NOMO-1 (cell line): ENCODE results near the gene KCNMA1.
A peak's percentile ranks its signal among the peaks of the same experiment; 100 is the strongest.

Source experiments
- DNase-seq, 2 experiments: peaks; one replicate each; lab custom pipeline; 2025; ENCODE audit not compliant: unreplicated experiment in 2 of 2; lab: John Stamatoyannopoulos, UW

Gene KCNMA1

DNA sequence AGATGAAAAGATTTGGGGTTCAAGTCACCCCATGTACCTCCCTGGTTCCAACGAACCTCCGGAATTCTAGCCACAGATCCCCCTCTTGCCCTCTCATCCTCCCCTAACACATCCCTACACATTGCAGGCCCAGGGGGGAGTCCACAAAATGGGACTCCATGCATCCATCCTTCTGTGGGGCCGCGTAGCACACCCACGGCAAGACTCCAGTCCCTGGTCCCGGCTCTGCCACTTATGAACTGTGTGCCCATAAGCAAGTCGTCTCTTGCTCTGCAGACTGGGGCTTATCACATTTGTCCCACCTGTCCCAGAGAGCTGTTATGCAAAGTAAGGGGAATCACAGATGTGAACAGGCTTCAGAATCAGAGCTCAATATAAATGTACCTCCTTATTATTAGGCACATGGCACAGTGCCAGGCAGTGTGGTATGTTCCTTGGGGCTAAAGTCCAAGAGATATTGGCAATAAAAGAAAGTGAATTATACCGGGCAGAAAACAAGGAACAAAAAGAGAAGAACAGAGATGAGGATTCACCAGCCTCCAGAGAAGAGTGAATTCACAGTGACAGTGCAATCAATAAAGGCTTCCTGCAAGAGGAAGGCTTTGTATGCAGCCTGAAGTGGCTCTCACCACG, 73.9 kb downstream of the KCNMA1 start:
- DNase-seq, result no peak

DNA sequence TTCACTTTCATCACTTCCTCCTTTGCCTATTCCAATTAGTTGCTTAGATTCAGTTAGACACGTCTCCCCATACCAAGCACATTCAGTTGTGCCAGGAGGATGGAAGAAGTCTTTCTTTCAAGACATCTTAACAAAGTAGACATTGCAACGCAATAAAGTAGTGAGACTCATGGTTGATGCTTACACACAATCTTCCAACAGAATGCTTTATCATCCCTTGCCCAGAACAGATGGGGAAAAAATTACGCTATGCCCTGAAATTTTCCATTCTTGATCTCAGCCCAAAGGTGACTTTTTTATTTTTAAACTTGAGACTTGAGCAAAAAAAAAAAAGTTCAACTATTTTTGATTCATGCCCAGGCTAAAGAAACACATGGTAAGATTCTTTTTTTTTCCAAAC, 74.9 kb downstream of the KCNMA1 start:
- DNase-seq, result peak in 1 of 2 experiments; percentile 55

DNA sequence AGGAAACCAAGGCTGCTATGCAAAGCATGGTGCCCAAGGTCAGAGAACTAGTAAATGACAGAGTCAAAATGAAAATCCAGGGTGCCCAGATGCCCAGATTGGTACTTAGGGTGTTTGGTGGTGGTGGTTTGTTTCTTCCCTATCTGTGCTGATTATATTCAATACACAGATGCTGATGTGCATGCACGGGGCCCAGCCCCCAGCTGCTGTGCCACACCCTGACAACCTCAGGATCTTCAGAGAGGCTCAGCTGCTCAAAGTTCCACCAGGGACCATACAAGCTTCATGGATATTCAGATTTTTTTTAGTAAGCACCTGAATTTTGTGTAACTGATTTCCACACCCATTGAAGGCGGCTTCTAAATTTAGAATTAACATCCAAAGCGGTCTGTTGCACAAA, 75.6 kb downstream of the KCNMA1 start:
- DNase-seq, result no peak

GRCh38 chr10:77560471-77560870, 77.1 kb downstream of the KCNMA1 start:
- no peak for DNase-seq

- DNase-seq, result no peak
These were observed 77.6 kb downstream of the KCNMA1 start for GRCh38 chr10:77560052-77560451.

GRCh38 chr10:77556990-77557601, 80.5 kb downstream of the KCNMA1 start:
- no peak for DNase-seq

GRCh38 chr10:77555591-77556212, 81.9 kb downstream of the KCNMA1 start:
- peak; percentile 17 to 52 for DNase-seq

- DNase-seq, result peak; percentile 16 to 32
These were observed 82.6 kb downstream of the KCNMA1 start for GRCh38 chr10:77554996-77555397.

- no peak for DNase-seq
These were observed 83.6 kb downstream of the KCNMA1 start for GRCh38 chr10:77553966-77554365.

GRCh38 chr10:77553311-77553710, 84.3 kb downstream of the KCNMA1 start:
- DNase-seq, result no peak

GRCh38 chr10:77552252-77552651, 85.4 kb downstream of the KCNMA1 start:
- DNase-seq, result peak in 1 of 2 experiments; percentile 5

DNA sequence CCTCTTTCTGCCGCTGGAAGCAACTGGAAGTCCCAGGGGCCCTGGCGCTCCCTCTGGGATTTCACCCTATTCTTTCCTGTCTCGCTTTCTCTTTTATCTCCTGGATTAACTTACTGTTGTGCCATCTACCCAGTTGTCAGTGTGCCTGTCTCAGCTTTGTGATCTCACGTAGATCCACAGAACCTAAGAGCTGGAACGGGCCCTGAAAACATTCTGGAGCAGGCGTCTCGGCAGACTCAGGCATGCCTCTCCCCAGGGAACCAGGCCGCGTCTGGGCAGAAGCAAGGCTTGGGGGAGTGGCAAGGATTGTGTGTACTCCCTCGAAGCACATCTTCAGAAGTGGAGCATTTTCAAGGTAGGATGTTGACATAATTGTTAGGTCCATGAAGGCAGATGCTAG, 87.2 kb downstream of the KCNMA1 start:
- DNase-seq, result no peak

DNA sequence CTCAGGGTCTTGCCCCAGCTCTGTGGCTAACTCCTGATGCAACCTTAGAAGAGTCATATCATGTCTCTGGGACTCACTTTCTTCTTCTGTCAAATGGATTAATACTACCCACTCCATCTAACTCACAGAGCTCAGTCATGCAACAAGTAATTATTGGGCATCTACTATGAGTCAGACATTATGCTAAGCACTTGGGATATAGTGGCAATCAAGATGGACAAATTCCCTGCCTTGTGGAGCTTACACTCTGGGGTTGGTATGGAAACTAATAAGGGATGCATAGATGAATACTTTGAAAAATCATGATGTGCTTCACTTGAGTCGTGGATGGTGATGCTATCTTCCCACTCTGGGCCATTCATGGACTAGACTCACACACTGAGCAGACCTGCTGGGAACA, 88.9 kb downstream of the KCNMA1 start:
- no peak for DNase-seq

DNA sequence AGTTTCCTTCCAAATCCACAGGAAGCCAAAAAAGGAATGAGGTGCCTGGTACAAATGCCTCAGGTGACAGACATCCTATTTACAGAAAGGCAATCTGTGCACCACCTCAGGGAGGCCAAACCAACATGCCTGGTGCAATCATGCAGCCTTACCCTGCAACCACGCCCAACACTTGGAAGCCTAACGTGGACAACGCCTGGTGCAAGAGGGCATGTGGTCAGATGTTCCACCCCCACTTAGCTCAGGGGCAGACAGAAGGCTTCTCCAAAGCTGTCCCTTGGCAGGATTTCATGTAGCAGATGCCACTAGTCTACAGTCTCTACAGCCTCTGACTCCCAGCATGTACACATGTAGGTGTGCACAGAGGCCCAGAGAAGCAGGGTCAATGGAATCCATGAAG, 89.5 kb downstream of the KCNMA1 start:
- no peak for DNase-seq

DNA sequence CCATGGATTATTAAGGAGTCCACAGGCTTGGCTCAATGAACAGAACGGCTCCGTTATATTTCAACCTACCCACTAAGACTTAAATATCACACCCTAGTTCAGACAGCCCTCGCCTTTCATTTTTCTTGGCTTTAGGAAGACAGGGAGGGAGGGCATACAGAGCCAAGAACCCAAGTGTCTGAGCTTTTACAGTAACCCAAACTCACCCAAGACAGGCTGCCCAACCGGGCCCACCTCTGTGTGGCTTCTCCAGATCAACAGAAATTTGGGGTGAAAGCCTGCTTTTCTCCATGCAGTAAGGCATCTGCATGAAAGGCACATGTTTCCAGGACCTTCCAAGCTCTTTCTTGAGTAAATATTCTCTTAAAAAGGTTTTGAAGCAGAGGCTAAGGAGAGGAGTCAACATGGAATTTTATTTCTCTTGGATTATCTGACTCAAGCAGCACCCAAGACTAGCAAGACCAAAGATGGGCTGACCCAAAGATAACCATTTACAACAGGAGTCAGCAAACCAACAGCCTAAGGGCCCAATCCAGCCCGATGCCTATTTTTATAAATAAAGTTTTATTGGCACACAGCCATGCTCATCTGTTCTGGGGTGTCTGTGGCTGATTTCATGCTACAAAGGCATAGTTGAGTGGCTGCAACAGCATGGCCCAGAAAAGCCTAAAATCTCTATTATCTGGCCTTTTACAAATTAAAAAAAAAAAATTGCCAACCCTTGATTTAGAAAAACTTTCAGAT, 90.1 kb downstream of the KCNMA1 start:
- no peak for DNase-seq

GRCh38 chr10:77546042-77546441, 91.6 kb downstream of the KCNMA1 start:
- DNase-seq, result no peak

DNA sequence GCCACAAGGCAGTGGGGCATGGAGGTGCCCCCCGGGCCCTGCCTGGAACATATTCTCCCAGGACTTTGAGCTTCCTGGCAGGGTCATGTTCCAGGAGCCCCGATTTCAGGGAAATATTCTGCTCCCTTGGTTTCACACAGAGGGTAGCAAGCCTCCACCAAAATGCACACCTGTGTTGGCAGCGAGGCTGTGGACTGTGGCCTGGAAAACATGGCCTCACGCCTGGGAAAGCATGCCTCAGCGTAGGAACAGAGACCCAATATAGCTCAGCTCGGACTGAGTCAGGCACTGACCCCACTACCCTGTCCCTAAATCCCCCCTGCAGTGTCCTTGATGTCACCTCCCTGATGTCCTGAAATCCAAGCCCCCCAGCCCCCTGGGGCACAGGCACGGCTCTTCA, 92.0 kb downstream of the KCNMA1 start:
- DNase-seq, result no peak

GRCh38 chr10:77544617-77545016, 93.0 kb downstream of the KCNMA1 start:
- no peak for DNase-seq

GRCh38 chr10:77542710-77543259, 94.8 kb downstream of the KCNMA1 start:
- peak in 1 of 2 experiments; percentile 33 for DNase-seq

DNA sequence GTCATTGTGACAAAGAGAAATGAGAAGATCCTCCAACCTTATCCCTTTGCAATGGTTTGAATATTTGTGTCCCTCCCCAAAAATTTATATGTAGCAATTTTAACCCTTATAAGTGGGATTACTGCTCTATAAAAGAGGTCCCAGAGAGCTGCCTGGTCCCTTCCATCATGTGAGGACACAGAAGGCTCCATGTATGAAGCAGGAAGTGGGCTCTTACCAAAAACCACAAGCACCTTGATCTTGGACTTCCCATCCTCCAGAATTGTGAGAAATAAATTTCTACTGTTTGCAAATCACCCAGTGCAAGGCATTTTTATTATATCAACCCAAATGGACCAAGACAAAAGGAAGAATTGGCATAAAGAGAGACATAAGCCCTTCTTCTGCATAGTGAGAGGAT, 95.7 kb downstream of the KCNMA1 start:
- DNase-seq, result no peak

DNA sequence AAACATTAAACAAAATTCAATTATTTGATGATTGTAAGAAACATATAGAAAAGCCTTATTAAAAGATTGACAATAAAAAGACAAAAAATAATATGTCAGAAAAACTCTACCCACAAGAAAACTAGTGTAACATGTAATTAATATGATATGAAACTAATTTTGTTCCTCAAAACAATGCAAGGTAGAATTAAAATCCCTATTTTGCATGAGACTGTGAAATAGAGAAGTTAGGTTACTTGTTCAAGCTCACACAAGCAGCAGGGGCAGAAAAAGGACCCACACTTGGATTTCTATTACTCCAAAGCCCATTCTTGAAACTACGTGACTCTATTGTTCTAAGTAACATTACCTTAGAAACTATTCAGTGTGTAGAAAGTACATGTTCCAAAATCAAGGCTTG, 96.4 kb downstream of the KCNMA1 start:
- DNase-seq, result peak in 1 of 2 experiments; percentile 53
